ENCODE data around the gene CNIH2.

GRCh38 chr11:66322732-66323427, 44.9 kb downstream of the CNIH2 start:
- TF ChIP-seq CTCF (IDR thresholded peaks at IDR 0.05) (no peak), POLR2AphosphoS5 (IDR thresholded peaks at IDR 0.05) (no peak), POLR2A (IDR thresholded peaks at IDR 0.05) (no peak), EP300 (IDR thresholded peaks at IDR 0.05) (no peak)
